ENCODE results near the gene LHFPL3. TPM values are rescaled to one million over a fixed set of nuclear protein-coding genes. Genes with fewer than 3 reads are reported as not detected.

Gene LHFPL3
- total and polyA plus RNA-seq, 9 of the 15 experiments (the other 6 are each of a cell fraction or from before 2014, with no cell fraction given) = 0.21 to 0.52 TPM; not detected in 7

GRCh38 chr7:104933022-104933421, 604.6 kb downstream of the LHFPL3 start (continued):
- TF ChIP-seq YY1 (IDR thresholded peaks at IDR 0.05; ENCODE audit: borderline replicate concordance in 1 of 3, control insufficient read depth in 1 of 3, extremely low read depth in 1 of 3, insufficient read depth in 3 of 3, insufficient read length in 1 of 3, insufficient replicate concordance in 2 of 3, low read depth in 1 of 3, low read length in 2 of 3) (no peak), BDP1 (IDR thresholded peaks at IDR 0.05; ENCODE audit: insufficient read depth, insufficient read length) (no peak), HBP1 (CRISPR knock-in tag; IDR thresholded peaks at IDR 0.05) (0 out of 2 replicates have a peak, but pooled peaks have one; percentile 46), PHF20 (IDR thresholded peaks at IDR 0.05; ENCODE audit: partially characterized antibody) (peak; percentile 84), MIER1 (IDR thresholded peaks at IDR 0.05; ENCODE audit: low read depth) (no peak), CREB5 (CRISPR knock-in tag; IDR thresholded peaks at IDR 0.05) (no peak), ZNF174 (CRISPR knock-in tag; IDR thresholded peaks at IDR 0.05) (no peak), ZNF589 (CRISPR knock-in tag; IDR thresholded peaks at IDR 0.05; ENCODE audit: low read depth) (no peak), E2F8 (IDR thresholded peaks at IDR 0.05; ENCODE audit: low read depth, partially characterized antibody) (no peak), MCM3 (IDR thresholded peaks at IDR 0.05) (peak; percentile 33; the same call in 1 of the 2 replicates), ZNF197 (CRISPR knock-in tag; IDR thresholded peaks at IDR 0.05; ENCODE audit: low read depth) (no peak)

Measured in K562 (cell line).